ENCODE measurements around the gene ENOX1.

ENOX1 gene

GRCh38 chr13:43666403-43666802 lies 120.4 kb downstream of the ENOX1 start:
- TF ChIP-seq ZNF8 (CRISPR knock-in tag; IDR thresholded peaks at IDR 0.05) (no peak), ZFP30 (CRISPR knock-in tag; IDR thresholded peaks at IDR 0.05) (no peak), ZNF70 (CRISPR knock-in tag; IDR thresholded peaks at IDR 0.05) (no peak), SNAI2 (CRISPR knock-in tag; IDR thresholded peaks at IDR 0.05) (no peak), ESRRG (CRISPR knock-in tag; IDR thresholded peaks at IDR 0.05) (no peak), PATZ1 (CRISPR knock-in tag; IDR thresholded peaks at IDR 0.05; ENCODE audit: borderline replicate concordance) (no peak), GLIS3 (CRISPR knock-in tag; IDR thresholded peaks at IDR 0.05) (no peak), ZC3H10 (CRISPR knock-in tag; IDR thresholded peaks at IDR 0.05) (no peak)
- ATAC-seq, result no peak

- TF ChIP-seq GLIS3 (CRISPR knock-in tag; IDR thresholded peaks at IDR 0.05), result peak; percentile 33; the same call in 1 of the 2 replicates
- TF ChIP-seq RARB (CRISPR knock-in tag; IDR thresholded peaks at IDR 0.05), result no peak
- TF ChIP-seq PPARA (CRISPR knock-in tag; IDR thresholded peaks at IDR 0.05; ENCODE audit: borderline replicate concordance), result no peak
- TF ChIP-seq BACH2 (CRISPR knock-in tag; IDR thresholded peaks at IDR 0.05; ENCODE audit: borderline replicate concordance), result no peak
- no peak for TF ChIP-seq ZNF8 (CRISPR knock-in tag; IDR thresholded peaks at IDR 0.05)
- no peak for TF ChIP-seq SNAI2 (CRISPR knock-in tag; IDR thresholded peaks at IDR 0.05)
- TF ChIP-seq ARNTL (CRISPR knock-in tag; IDR thresholded peaks at IDR 0.05; ENCODE audit: borderline replicate concordance, low read depth), result no peak
- TF ChIP-seq ZFP30 (CRISPR knock-in tag; IDR thresholded peaks at IDR 0.05), result no peak
- TF ChIP-seq TSHZ2 (CRISPR knock-in tag; IDR thresholded peaks at IDR 0.05), result peak; percentile 46; the same call in 1 of the 2 replicates
- peak; percentile 95 for TF ChIP-seq TCF4 (CRISPR knock-in tag; IDR thresholded peaks at IDR 0.05; ENCODE audit: borderline replicate concordance)
- TF ChIP-seq TOX (CRISPR knock-in tag; IDR thresholded peaks at IDR 0.05; ENCODE audit: borderline replicate concordance), result no peak
- TF ChIP-seq ZNF565 (CRISPR knock-in tag; conservative IDR thresholded peaks at IDR 0.05; ENCODE audit: low read depth), result no peak
- TF ChIP-seq CSRNP3 (CRISPR knock-in tag; IDR thresholded peaks at IDR 0.05), result no peak
- TF ChIP-seq ISL1 (CRISPR knock-in tag; IDR thresholded peaks at IDR 0.05), result peak; percentile 80; the same call in 1 of the 2 replicates
- no peak for TF ChIP-seq CREB5 (CRISPR knock-in tag; IDR thresholded peaks at IDR 0.05; ENCODE audit: low read depth)
- TF ChIP-seq OSR1 (CRISPR knock-in tag; IDR thresholded peaks at IDR 0.05), result no peak
- no peak for TF ChIP-seq ESRRG (CRISPR knock-in tag; IDR thresholded peaks at IDR 0.05)
- no peak for TF ChIP-seq ZC3H10 (CRISPR knock-in tag; IDR thresholded peaks at IDR 0.05)
- 0 out of 2 replicates have a peak, but pooled peaks have one; percentile 19 for TF ChIP-seq ZFP3 (CRISPR knock-in tag; IDR thresholded peaks at IDR 0.05)
- no peak for TF ChIP-seq CSDC2 (CRISPR knock-in tag; IDR thresholded peaks at IDR 0.05)
- no peak for TF ChIP-seq POU6F1 (CRISPR knock-in tag; IDR thresholded peaks at IDR 0.05; ENCODE audit: borderline replicate concordance, low read depth)
- TF ChIP-seq ZNF70 (CRISPR knock-in tag; IDR thresholded peaks at IDR 0.05), result no peak
- TF ChIP-seq PATZ1 (CRISPR knock-in tag; IDR thresholded peaks at IDR 0.05; ENCODE audit: borderline replicate concordance), result no peak
- ATAC-seq, result peak; percentile 70
These were observed 121.4 kb downstream of the ENOX1 start for GRCh38 chr13:43665388-43665787.
